Right atrium auricular region (tissue), 2 donors: ENCODE data around the gene PSMB7. TPM values are rescaled to one million over a fixed set of nuclear protein-coding genes. Genes with fewer than 3 reads are reported as not detected.

Experiments used
- DNase-seq: peaks from one replicate; pipeline ENCODE4 v3.0.0-alpha.2; 2019; ENCODE audit warnings: low spot score
- H3K27ac ChIP-seq, 2 donors: fragments of 200-600 bp; sonication (generic); 1 replicate in 1 of 2; 2 replicates in 1 of 2; pipeline ENCODE4 v1.5.1; 2016 to 2019
- H3K27me3 ChIP-seq, 2 donors: fragments of 200-600 bp; sonication (generic); one replicate each; pipeline versions ENCODE4 v1.5.1 to v1.6.0; 2017 to 2019
- H3K36me3 ChIP-seq: fragments of 200-600 bp; sonication (generic); one replicate; pipeline ENCODE4 v1.5.1; 2016
- H3K4me1 ChIP-seq, 2 donors: fragments of 200-600 bp; sonication (generic); one replicate each; pipeline versions ENCODE4 v1.5.1 to v1.6.0; 2017 to 2019
- H3K4me3 ChIP-seq, 2 donors: fragments of 200-600 bp; sonication (generic); 1 replicate in 1 of 2; 2 replicates in 1 of 2; pipeline ENCODE4 v1.5.1; 2017 to 2019; ENCODE audit warnings: mild to moderate bottlenecking in 1 of 2, moderate library complexity in 1 of 2
- H3K9me3 ChIP-seq, 2 donors: fragments of 200-600 bp; sonication (generic); one replicate each; pipeline ENCODE4 v1.5.1; 2019
- total RNA-seq, 2 donors: library from RNA; depleted of rRNA; stranded (reverse); fragments of >200 nt; gene quantifications; one replicate each; pipeline ENCODE4 v1.1.0, GENCODE V29; 2016
- TF ChIP-seq, protein P1 (sequence below), 2 donors: fragments of 200-600 bp; sonication (generic); IDR thresholded peaks; one replicate each; pipeline ENCODE4 v1.5.1; 2019; ENCODE audit warnings: antibody characterized with exemption in 2 of 2

PSMB7 gene
- total RNA-seq, 2 donors from 2014 or later, result 178 to 207 TPM

DNA sequence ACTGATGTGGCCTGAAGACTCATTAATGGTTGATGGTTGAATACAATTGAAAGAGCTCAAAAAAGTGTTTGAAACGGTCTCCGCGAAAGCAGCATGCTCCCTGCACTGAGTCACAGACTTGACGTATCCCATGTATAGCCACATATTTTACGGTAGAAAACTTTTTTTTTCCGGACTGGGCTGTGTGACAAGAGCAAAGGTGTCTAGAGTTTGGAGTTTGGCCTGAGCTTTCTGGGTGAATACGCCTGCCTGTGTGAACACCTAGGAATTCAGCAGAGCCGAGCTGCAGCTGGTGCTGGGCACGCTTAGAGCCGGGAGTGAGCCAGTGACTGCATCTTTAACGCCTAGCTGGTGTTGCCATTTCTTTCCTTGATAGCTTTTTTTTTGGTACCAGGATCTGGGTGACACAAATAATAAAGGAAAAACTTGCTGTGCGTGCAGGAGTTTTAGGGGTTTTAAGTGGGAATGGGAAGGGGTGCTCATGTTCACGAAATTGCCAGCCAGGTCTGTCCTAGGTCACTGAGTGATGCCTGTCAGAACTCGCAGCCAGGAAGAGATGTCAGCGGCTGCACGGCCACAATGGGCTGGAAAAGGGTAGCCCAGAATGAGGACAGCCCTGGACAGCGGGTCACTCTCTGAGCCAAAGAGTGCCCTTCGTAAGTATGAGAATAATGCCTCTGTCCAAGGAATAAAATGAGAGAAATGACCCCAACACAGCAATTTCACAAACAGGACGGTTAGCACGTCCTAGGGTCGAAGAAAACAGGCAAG lies 51.7 kb downstream of the PSMB7 start:
- Histone ChIP-seq H3K36me3 (peaks cover 4% of the 10 kb centered on the region), H3K4me3 (no peak overlapping the region), H3K4me1 (peaks cover 0 to 22% of the 10 kb centered on the region in 2 donors), H3K9me3 (no peaks in the 10 kb centered on the region), H3K27me3 (no peaks in the 10 kb centered on the region), H3K27ac (no peak overlapping the region)
- TF ChIP-seq, protein P1, sequence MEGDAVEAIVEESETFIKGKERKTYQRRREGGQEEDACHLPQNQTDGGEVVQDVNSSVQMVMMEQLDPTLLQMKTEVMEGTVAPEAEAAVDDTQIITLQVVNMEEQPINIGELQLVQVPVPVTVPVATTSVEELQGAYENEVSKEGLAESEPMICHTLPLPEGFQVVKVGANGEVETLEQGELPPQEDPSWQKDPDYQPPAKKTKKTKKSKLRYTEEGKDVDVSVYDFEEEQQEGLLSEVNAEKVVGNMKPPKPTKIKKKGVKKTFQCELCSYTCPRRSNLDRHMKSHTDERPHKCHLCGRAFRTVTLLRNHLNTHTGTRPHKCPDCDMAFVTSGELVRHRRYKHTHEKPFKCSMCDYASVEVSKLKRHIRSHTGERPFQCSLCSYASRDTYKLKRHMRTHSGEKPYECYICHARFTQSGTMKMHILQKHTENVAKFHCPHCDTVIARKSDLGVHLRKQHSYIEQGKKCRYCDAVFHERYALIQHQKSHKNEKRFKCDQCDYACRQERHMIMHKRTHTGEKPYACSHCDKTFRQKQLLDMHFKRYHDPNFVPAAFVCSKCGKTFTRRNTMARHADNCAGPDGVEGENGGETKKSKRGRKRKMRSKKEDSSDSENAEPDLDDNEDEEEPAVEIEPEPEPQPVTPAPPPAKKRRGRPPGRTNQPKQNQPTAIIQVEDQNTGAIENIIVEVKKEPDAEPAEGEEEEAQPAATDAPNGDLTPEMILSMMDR (IDR thresholded peaks at IDR 0.05), result no peak
- no peak for DNase-seq

DNA sequence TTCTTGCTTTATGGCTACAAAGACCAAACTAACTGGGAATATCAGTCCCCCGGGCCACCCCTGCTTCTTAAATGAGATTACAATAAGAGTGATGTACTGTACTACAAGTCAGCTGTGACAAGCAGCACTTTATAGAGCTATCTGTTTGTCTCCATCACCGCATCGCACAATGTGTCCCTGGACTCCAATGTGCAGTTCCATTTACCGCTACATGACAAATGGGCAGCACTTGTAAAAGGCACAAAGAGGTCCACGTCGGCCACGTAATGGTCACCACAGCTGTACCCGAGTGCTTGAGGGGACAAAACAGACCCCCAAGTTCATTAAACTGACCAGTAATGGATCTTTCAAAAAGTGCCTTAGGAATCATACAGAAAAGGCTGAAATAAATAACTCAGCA lies 54.1 kb downstream of the PSMB7 start:
- no peak overlapping the region for H3K27ac ChIP-seq
- H3K4me3 ChIP-seq, result no peak overlapping the region
- no peaks in the 10 kb centered on the region for H3K27me3 ChIP-seq
- TF ChIP-seq, protein P1 (IDR thresholded peaks at IDR 0.05), result no peak
- peaks cover 4% of the 10 kb centered on the region for H3K36me3 ChIP-seq
- DNase-seq, result no peak
- H3K4me1 ChIP-seq, result peaks cover 0 to 24% of the 10 kb centered on the region in 2 donors
- no peaks in the 10 kb centered on the region for H3K9me3 ChIP-seq

DNA sequence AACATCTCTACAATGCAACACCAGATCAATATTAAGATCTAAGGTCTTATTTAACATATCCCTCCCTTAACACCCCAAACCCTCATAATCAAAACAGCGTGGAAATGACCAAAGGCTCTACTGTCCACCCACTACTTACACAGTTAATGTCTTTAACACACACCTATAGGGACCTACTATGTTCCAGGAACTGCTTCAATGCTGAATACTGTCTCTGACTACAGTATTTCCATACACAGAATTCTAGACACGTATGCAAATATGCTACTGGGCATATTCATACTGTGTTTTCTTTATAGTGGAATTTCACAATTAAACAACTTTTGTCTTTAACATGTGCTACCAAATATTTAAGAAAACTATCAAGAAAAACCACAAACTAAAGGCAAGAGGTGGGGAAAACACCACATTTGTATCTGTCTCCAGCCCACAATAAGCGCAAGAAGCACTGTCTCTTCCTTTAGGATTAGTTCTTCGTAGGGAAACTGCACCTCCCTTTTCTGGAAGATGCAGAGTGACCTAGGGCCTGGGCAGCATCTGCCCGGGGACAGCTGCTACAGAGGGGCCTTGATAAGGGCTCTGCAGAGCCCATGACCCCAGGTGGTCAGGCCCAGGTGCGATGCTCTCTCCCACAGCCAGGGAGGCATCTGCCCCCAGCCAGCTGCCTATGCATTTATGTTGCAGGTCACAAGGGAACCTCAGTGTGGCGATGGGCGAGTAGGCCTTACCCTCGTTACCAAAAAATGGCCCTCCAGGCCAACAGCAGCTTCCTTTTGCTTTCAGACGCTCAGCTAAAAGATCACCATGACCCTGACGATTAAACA lies 55.2 kb downstream of the PSMB7 start:
- peaks cover 4% of the 10 kb centered on the region for H3K36me3 ChIP-seq
- no peaks in the 10 kb centered on the region for H3K27me3 ChIP-seq
- TF ChIP-seq, protein P1 (IDR thresholded peaks at IDR 0.05), result no peak
- no peaks in the 10 kb centered on the region for H3K9me3 ChIP-seq
- H3K4me3 ChIP-seq, result no peak overlapping the region
- no peak for DNase-seq
- H3K4me1 ChIP-seq, result peaks cover 0 to 24% of the 10 kb centered on the region in 2 donors
- no peak overlapping the region for H3K27ac ChIP-seq

DNA sequence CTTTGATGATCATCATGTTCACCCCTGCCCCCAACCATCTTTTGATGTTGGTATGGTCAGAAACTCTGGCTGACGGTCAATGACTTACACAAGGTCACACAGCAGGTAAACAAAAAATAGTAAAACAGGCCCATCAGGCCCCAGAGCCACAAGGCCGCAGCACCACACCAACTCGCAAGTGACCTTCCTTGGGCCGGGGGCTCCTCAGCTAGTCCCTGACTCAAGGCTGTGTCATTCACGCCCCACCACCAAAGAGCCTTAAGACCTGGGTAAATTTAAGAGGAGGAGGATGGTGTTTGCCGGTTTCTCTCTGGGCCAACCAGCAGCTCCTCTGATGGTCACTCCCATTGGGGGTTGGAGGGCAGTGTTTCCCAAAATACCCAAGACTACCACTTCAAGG lies 55.8 kb downstream of the PSMB7 start:
- no peak for DNase-seq
- no peak overlapping the region for H3K4me3 ChIP-seq
- peaks cover 7% of the 10 kb centered on the region for H3K36me3 ChIP-seq
- TF ChIP-seq, protein P1 (IDR thresholded peaks at IDR 0.05), result no peak
- H3K4me1 ChIP-seq, result peaks cover 0 to 24% of the 10 kb centered on the region in 2 donors
- H3K27ac ChIP-seq, result no peak overlapping the region
- no peaks in the 10 kb centered on the region for H3K27me3 ChIP-seq
- H3K9me3 ChIP-seq, result no peaks in the 10 kb centered on the region

DNA sequence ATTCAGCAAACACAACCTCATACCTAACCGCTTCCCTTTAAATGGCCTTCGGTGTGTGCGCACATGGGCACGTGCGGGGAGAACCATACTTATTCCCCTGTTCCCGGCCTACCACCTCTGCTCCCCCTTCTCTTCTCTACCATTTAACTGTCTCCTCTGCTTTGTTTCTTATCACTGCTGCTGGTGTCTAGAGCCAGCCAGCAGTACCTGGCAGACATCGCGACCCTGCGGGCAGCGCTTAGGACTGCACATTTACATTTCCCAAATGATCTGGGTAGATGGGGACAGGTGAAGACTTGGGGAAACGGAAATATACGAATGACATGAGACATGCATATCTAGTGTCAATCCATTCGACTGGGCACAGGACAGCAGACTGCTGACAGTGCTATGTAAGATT lies 56.6 kb downstream of the PSMB7 start:
- H3K4me3 ChIP-seq, result no peak overlapping the region
- H3K27me3 ChIP-seq, result no peaks in the 10 kb centered on the region
- H3K4me1 ChIP-seq, result peaks cover 0 to 24% of the 10 kb centered on the region in 2 donors
- TF ChIP-seq, protein P1 (IDR thresholded peaks at IDR 0.05), result no peak
- H3K9me3 ChIP-seq, result no peaks in the 10 kb centered on the region
- no peak for DNase-seq
- peaks cover 9% of the 10 kb centered on the region for H3K36me3 ChIP-seq
- H3K27ac ChIP-seq, result no peak overlapping the region
